Lung microvascular endothelial cell (primary cell): ENCODE results near the gene MEF2D. TPM values are rescaled to one million over a fixed set of nuclear protein-coding genes. Genes with fewer than 3 reads are reported as not detected.

Experiments used
- DNase-seq, 2 donors: peaks; one replicate each; pipeline versions ENCODE4 v3.0.0 to v3.0.0-alpha.2; 2010; ENCODE audit warnings: low read depth in 2 of 2
- total RNA-seq: library from RNA; depleted of rRNA; stranded (reverse); fragments of >200 nt; gene quantifications from 2 replicates; pipeline ENCODE4 v1.2.1, GENCODE V29; 2014

MEF2D gene
- total RNA-seq, 1 donor from 2014 or later = 4.4 TPM

GRCh38 chr1:156430866-156431265 lies 69.7 kb downstream of the MEF2D start:
- no peak for DNase-seq

- DNase-seq = no peak
Measured at GRCh38 chr1:156430303-156430702, 70.3 kb downstream of the MEF2D start.

DNA sequence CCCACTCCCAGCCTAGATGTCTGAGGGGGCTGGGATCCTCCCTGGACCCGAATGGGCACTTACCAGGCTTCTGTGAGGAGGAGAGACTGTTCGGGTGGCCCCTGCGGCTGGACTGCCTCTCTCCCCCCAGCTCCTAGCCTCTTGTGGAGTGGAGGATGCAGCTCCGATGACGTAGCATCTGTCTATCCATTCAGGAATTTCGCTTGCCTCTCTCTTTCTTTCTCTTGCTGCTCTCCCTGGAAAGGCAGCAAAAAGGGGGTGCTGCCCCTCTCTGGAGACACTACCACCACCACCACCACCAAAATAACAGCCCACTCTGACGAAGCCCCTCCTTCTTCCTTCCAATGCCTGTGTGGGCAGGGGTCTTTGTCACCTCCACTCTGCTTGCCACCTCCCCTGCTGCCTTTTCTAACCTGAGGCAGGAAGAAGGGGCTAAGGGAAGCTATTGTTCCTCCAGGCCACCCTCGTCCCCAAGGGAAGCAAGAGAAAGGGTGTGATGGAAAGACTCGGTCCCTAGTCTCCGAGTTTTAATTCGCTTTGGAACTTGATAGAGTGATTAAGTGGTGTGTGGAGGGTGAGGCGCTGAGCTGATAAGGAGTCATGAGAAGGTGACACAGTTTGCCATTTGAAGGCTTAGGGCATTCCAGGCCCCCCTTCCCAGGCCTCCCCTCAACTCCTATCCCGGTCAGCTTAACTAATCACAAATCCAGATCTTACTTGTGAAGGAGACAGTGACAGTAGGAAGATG lies 71.1 kb downstream of the MEF2D start:
- DNase-seq = no peak

DNA sequence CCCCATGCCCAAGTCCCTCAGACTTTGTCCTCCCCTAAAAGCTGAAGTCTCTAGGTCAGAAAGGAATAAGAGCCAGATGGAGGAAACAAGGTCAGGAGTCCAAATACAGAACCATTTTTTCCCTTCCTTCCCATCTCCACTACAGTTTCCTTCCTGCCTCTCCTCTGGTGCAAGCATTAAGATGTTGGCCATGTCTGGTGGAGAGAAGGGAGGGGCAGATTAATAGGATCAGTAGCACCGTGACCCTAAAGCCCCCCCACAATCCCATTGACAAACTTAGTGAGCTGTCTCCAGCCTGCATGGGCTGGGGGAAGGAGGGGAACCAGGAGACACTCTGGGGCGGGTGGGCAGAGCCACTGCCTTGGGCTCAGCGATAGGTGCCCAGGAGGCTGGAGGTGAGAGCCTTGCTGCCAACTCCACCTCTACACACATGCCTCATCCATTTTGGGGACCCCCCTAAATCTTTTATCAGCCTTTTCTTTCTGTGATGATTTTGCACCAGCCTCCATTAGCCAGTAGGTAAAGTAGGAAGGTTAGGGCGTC lies 71.8 kb downstream of the MEF2D start:
- no peak for DNase-seq

DNA sequence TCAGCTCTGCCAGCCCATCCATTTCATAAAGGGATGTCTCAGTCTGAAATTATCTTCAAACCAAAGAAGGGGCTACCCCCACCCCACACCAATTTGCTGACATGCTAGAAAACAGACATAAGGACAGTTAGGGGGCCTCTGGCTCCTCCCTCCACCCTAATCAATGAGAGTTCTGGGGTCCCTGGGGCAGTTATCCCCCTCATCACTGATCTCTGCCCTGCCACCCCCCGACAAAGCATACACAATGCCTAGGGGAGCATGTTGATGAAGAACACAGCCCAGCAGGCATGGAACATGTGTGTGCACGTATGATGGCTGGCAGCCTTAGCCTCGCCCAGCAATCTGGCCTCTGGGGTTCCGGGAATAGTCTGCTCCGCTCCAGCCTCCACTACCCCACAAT lies 72.6 kb downstream of the MEF2D start:
- no peak for DNase-seq

- DNase-seq = no peak
Measured at GRCh38 chr1:156425943-156426342, 74.6 kb downstream of the MEF2D start.

- no peak for DNase-seq
Measured at GRCh38 chr1:156424806-156425432, 75.7 kb downstream of the MEF2D start.

- DNase-seq = no peak
Measured at GRCh38 chr1:156423422-156424352, 76.9 kb downstream of the MEF2D start.

GRCh38 chr1:156422602-156423091 lies 77.9 kb downstream of the MEF2D start:
- DNase-seq = no peak

DNA sequence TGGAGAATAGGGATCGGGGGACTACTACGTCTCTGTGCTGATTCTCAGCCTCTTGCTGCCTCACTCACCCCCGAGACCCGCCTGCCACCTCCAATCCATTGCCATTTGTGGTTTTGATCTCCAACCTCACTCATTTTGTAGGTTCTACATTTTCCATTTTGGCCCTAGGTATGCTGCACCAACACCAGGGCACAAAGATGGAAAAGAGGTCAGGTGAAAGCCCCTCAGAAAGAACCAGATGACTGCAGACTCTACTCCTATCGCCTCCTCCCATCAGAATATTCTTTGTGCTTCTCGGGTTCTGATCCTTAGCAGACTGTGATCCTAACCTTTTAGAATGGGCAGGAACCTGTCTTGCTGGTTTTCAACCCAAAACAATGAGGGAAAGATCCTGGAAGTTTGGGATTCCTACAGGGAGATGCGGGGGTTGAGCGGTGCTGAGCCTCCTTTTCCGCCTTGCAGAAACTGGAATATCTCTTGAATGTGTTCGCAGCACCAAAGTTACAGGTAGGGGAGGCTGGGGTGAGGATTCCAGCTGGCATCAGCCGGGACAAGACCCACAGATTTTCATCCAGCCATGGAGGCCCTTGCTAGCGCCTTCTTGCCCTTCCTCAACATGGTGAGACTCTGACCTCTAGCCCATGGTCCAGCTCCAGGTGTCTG lies 78.5 kb downstream of the MEF2D start:
- no peak for DNase-seq

DNA sequence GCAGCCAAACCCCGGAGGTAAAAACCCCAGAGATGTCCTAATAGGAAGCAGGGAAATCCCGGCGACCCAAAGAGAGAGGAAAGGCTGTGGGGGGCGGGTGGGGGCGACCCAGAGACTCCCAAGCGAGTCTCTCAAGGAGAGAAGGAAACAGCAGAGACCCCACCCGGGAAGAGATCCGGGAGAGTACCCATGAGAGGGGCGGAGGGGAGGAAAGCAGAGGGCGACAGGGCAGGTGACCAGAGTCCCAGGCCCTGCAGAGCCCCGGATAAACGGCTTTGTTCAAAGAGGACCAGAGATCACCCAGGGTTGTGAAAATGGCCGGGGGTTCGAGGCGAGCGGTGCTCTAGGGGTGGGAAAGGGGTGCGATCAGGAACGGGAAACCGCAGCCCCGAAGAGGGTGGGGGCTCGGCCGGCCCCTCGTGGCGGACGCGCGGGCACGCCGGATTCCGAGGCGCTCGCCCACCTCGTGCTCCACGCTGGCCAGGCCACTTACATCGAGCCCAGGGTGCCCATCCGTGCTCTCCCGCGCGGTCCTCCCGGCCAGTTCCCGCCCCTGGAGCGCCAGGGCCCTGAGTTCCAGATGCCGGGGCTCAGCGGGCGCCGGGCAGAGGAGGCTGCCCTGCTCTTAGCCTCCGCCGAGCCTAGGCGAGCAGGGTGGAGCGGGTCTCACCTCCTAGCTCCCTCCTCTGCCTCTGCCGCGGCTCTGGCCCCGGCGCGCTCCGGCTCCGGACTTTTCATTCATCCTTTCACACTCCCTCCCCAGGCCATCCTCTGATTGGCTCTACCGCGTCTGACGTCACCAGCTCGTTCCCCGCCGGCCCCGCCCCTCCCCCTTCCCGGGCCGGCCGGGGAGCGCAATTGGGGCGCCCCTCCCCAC lies 79.3 kb downstream of the MEF2D start:
- peak; percentile 57 to 80 for DNase-seq

GRCh38 chr1:156420205-156421061 lies 80.1 kb downstream of the MEF2D start:
- no peak for DNase-seq

DNA sequence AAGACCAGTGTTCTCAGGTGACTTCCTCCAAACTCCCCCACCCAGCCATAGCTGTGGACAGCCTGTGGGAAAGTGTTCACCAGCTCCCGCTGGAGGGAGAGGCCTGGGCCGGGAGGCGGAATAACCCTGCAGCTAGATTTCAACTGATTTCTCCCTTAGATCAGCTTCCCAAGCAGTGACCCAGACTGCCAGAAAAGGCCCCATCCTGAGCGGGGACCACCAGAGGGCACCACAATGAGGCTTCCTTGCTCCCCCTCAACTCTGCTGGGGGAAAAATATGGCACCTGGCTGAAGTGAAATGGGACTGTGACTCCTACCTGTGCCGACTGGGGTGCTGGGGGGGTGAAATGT lies 80.7 kb downstream of the MEF2D start:
- DNase-seq = no peak

DNA sequence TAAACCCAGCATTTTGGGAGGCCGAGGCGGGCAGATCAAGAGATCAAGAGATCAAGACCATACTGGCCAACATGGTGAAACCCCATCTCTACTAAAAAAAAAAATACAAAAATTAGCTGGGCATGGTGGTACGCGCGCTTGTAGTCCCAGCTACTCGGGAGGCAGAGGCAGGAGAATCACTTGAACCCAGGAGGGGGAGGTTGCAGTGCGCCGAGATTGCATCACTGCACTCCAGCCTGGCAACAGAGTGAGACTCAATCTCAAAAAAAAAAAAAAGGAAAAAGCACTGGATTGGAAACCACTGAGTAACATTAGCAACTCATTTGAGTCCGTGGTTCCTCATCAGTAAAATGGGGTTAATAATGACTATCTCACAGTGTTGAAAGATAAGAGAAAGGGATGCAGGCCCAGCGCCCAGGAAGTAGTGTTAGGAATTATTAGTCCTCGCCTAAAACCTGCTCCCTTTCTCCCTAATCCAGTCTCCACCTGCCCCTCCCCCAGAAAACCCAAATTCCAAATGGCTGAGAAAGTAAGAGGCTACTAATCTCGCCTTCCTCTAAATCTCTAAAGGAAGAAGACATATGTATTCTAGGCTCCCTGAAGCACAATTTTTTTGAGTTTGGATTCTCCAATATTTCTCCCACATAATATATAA lies 82.0 kb downstream of the MEF2D start:
- no peak for DNase-seq

- no peak for DNase-seq
Measured at GRCh38 chr1:156417401-156418020, 83.1 kb downstream of the MEF2D start.

DNA sequence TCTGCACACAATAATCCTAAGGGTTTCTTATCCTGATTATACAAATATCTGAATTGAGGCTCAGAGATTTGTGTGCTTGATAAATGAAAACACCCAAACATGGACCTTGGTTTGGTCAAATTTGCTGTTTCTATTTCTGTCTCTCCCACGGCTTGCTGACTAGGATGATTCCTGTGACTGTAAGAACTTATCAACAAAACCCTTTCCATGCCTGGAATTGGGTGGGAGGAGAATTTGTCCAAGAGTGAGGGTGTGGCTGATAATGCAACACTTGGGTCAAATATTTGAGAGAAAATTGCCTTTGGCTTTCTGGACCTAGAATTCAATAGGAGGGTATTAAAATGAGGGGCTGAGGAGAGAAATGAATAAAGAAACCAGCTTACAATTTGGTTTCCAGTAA lies 83.6 kb downstream of the MEF2D start:
- DNase-seq = no peak

- no peak for DNase-seq
Measured at GRCh38 chr1:156414461-156415064, 86.0 kb downstream of the MEF2D start.
